Muscle of leg (tissue), 11 donors: ENCODE measurements around the gene RFTN1. TPM values are rescaled to one million over a fixed set of nuclear protein-coding genes. Genes with fewer than 3 reads are reported as not detected.

Experiments
- DNase-seq: peaks from one replicate; pipeline ENCODE4 v3.0.0; 2013
- H3K27ac ChIP-seq: one replicate; pipeline ENCODE4 v1.5.1; 2013; ENCODE audit warnings: mild to moderate bottlenecking, low read length, control low read depth
- H3K27me3 ChIP-seq: one replicate; pipeline ENCODE4 v1.6.1; 2013; ENCODE audit warnings: low read length; ENCODE audit not compliant: control insufficient read depth, insufficient read depth
- H3K36me3 ChIP-seq: one replicate; pipeline ENCODE4 v1.6.1; 2013; ENCODE audit warnings: low read length; ENCODE audit not compliant: control insufficient read depth, insufficient read depth
- H3K4me1 ChIP-seq: one replicate; pipeline ENCODE4 v1.6.1; 2013; ENCODE audit warnings: low read length; ENCODE audit not compliant: control insufficient read depth, insufficient read depth
- H3K4me3 ChIP-seq: one replicate; pipeline ENCODE4 v1.5.1; 2013; ENCODE audit warnings: low read length, control low read depth
- H3K9me3 ChIP-seq: replicated peaks from 2 replicates; pipeline ENCODE4 v1.6.1; 2013; ENCODE audit warnings: low read depth, low read length; ENCODE audit not compliant: control insufficient read depth
- WGBS: methylation state at CpG from one replicate; pipeline ENCODE4 v1.1.5; 2013; ENCODE audit warnings: missing lambda C conversion rate; ENCODE audit not compliant: insufficient coverage; 5-methylcytosine and 5-hydroxymethylcytosine counted together
- polyA plus RNA-seq, 8 donors: library from polyadenylated mRNA; unstranded; fragments of 120-200 nt; gene quantifications; one replicate each; pipeline versions ENCODE4 v1.2.1 to v1.2.3, GENCODE V29; 2013; ENCODE audit warnings: inconsistent platforms in 1 of 8, low replicate concordance in 1 of 8; ENCODE audit not compliant: insufficient read length in 8 of 8, insufficient read depth in 1 of 8
- total RNA-seq: library from RNA; stranded (reverse); fragments of 120-200 nt; gene quantifications from one replicate; pipeline ENCODE4 v1.2.4, GENCODE V29; 2013

The RFTN1 gene
- total and polyA plus RNA-seq, 9 donors: 15.0 to 19.2 (median 15.6) TPM

DNA sequence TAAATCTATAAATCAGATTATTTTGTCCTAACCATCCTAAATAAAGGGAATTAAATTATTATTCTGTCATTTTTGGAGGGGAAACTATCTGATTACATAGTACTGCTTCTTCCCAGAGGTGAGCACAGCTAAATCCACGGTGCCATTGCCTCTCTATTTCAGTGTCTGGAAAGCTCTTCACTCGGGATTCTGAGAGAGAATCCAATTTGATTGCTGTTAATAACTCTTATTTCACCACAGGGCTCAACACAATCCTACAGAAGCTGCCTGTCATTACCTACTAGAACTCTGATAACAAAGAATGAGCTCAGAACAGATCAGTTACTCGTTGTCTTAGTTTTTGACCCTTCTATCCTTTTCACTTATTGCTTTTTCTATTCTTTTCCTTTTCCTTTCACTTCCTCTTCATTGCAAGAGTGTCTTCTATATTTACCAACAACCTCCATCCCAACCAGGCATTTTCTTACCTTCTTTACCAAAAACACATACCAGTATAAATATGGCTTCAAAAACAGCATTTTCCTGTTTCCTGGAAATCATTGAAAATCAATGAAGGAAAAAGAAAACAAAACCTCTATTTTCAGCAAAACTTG is 218.1 kb downstream of the RFTN1 start:
- Histone ChIP-seq H3K9me3 (peaks cover 4% of the 10 kb centered on the region), H3K27me3 (no peaks in the 10 kb centered on the region), H3K4me3 (no peak overlapping the region), H3K36me3 (peaks cover 7% of the 10 kb centered on the region), H3K27ac (no peak overlapping the region), H3K4me1 (no peaks in the 10 kb centered on the region)
- no peak for DNase-seq
- 73% methylated on average over 3 of the region's 3 CpGs for WGBS

- Histone ChIP-seq H3K27me3 (no peaks in the 10 kb centered on the region), H3K9me3 (peaks cover 4% of the 10 kb centered on the region), H3K36me3 (peaks cover 9% of the 10 kb centered on the region), H3K4me3 (no peak overlapping the region), H3K4me1 (no peaks in the 10 kb centered on the region), H3K27ac (no peak overlapping the region)
- 85% methylated on average over 4 of the region's 5 CpGs for WGBS
- no peak for DNase-seq
These were observed 218.7 kb downstream of the RFTN1 start for GRCh38 chr3:16294844-16295243.

DNA sequence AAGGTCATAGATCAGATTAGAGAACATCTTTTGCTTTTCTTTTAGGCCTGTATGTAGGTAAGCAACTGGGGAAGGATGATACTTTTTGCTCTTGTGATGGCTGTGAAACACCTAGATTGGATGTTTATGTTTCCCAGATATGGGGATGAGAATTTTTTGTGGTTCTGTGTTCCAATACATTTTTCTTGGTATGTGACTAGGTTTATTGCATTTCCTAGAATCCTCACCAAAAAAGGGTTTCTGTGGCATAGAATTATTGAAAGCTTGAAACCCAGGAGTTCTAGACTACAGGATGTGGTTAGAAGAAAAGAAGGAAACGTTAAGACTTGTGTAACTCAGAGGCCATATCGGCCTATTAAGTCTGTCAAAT is 222.7 kb downstream of the RFTN1 start:
- Histone ChIP-seq H3K9me3 (peaks cover 4% of the 10 kb centered on the region), H3K4me3 (no peak overlapping the region), H3K27me3 (no peaks in the 10 kb centered on the region), H3K36me3 (peaks cover 24% of the 10 kb centered on the region), H3K27ac (no peak overlapping the region), H3K4me1 (no peaks in the 10 kb centered on the region)
- WGBS: no CpG with 5 or more reads among the region's 2 CpGs
- DNase-seq: no peak

GRCh38 chr3:16290007-16290826 is 223.3 kb downstream of the RFTN1 start:
- Histone ChIP-seq H3K4me1 (no peaks in the 10 kb centered on the region), H3K36me3 (peaks cover 22% of the 10 kb centered on the region), H3K27ac (no peak overlapping the region), H3K27me3 (no peaks in the 10 kb centered on the region), H3K9me3 (peaks cover 4% of the 10 kb centered on the region), H3K4me3 (no peak overlapping the region)
- no CpG with 5 or more reads among the region's 3 CpGs for WGBS
- peak; percentile 72 for DNase-seq

DNA sequence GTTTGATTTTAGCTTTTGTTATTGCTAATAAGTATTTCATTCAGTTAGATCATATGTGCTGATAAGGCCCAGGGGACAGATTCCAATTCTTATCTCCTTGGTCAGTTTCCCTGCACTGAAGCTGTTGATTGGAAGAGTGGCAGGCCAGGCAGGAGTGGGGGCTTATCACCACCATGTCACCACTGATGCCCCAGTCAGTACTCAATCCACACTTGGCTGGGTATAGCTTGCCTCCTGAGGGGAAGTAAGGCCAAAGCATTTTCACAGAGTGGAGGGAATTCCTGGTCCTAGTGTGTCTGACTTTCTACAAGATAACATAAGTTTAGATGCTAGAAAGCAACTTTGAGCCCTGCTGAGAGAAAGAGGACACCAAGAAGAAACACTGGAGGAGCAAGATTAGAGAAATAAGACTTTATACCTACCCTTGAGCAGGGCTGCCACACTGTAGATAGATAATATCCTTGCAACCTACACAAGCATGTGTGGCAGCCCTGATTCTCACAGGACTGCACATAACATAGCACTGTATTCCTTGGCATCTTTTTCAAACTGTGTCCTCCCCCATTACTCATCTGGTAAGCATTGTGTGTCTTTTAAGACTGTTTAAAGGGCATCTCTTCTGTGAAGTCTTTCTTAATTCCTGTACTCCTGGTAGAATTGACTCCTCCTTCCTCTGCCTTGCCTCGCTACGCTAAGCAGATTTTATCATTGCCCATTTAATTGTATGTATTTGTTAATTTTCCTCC is 224.2 kb downstream of the RFTN1 start:
- WGBS: no CpG with 5 or more reads among the region's 2 CpGs
- Histone ChIP-seq H3K36me3 (peaks cover 21% of the 10 kb centered on the region), H3K27me3 (no peaks in the 10 kb centered on the region), H3K27ac (no peak overlapping the region), H3K9me3 (peaks cover 4% of the 10 kb centered on the region), H3K4me1 (no peaks in the 10 kb centered on the region), H3K4me3 (no peak overlapping the region)
- DNase-seq: no peak

DNA sequence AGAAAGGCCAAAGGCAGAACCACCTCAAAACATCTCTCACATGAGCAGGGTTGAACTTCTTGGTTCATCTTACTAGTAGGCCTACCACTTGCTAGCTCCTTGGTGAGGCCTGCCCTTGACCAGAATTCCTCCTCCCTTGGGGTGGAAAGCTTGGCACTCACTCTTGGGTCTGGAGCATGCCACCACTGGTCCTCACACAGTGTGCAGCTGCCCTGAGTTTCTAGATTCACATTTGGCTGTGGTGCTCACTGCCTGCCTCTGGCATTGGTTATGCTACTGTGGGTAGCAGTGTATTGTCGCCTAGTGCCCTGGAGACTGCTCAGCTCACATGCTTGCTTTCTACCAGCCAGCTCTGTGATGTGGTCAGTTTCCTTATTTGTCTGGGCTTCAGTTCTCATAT is 224.8 kb downstream of the RFTN1 start:
- 60% methylated on average over 1 of the region's 1 CpG for WGBS
- DNase-seq: no peak
- no peak overlapping the region for H3K27ac ChIP-seq

DNA sequence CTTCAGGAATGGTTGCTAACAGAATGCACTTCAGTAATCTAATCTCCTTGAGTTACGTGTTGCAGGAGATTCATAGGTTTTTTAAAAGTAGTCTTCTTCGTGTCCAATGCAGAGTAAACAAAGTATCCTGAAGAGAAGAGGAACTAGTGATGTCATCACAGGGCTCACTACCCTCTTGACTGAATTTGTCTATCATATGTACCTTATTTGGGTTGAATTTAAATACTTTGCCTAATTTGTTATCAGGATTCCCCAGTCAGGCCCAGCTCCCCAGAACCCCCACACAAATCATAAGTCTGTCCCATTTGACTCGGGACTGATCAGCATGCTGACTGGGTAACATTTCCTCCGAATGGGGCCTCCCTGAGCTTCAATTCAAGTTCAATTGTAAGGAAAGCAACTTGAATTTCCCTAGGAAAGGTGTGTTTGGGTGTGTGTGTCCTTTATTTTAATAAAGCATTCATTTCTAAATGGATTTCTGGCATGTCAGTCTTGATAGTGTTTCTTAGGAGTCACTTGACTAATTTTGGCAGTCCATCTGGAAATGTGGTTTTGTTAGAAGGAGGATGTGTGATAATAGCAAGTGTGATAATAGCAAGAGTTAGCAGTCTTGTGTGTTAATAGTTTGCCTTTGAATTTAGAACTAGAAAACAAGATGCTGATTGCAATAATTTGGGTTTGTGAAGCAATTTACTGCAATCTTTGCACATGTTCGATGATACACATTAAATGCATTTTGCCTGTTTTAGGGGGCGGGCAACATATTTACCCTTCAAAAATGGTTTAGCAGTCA is 226.6 kb downstream of the RFTN1 start:
- peak; percentile 37 for DNase-seq
- Histone ChIP-seq H3K4me3 (no peak overlapping the region), H3K36me3 (peaks cover 26% of the 10 kb centered on the region), H3K27ac (peak overlapping the region; percentile 17), H3K27me3 (no peaks in the 10 kb centered on the region), H3K9me3 (no peaks in the 10 kb centered on the region), H3K4me1 (no peaks in the 10 kb centered on the region)
- WGBS: no CpG with 5 or more reads among the region's 6 CpGs

More for the DNA sequence above, 224.8 kb downstream of the RFTN1 start:
- Histone ChIP-seq H3K4me3 (no peak overlapping the region), H3K9me3 (peaks cover 2% of the 10 kb centered on the region), H3K4me1 (no peaks in the 10 kb centered on the region), H3K27me3 (no peaks in the 10 kb centered on the region), H3K36me3 (peaks cover 25% of the 10 kb centered on the region)

DNA sequence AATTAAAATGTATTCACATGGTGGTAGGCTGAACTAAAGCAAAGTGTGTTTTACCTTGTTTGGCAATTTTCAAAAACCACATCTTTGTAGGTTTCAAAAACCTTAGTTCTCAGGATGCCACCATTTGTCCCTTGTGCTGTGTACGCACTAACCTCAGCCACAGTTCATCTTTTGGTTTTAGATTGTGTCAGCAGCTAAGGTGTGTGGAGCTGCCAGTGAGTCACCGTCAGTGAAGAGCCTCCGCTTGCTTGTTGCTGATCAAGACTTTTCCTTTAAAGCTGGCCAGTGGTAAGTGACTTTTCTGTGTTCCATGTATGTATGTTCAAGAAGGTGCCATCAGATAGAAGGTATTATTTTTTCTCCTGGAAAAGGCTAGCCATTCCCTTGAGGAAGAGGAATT is 227.3 kb downstream of the RFTN1 start:
- 100% methylated on average over 1 of the region's 3 CpGs for WGBS
- no peak overlapping the region for H3K4me3 ChIP-seq
- no peaks in the 10 kb centered on the region for H3K27me3 ChIP-seq
- peaks cover 26% of the 10 kb centered on the region for H3K36me3 ChIP-seq
- H3K4me1 ChIP-seq: no peaks in the 10 kb centered on the region
- H3K9me3 ChIP-seq: no peaks in the 10 kb centered on the region
- H3K27ac ChIP-seq: no peak overlapping the region
- DNase-seq: no peak

- H3K9me3 ChIP-seq: no peaks in the 10 kb centered on the region
- H3K27me3 ChIP-seq: no peaks in the 10 kb centered on the region
- no peak for DNase-seq
- WGBS: 89% methylated on average over 1 of the region's 1 CpG
- no peaks in the 10 kb centered on the region for H3K4me1 ChIP-seq
- no peak overlapping the region for H3K27ac ChIP-seq
- H3K4me3 ChIP-seq: no peak overlapping the region
- H3K36me3 ChIP-seq: peaks cover 22% of the 10 kb centered on the region
These were observed 228.9 kb downstream of the RFTN1 start for GRCh38 chr3:16284633-16285032.
